Measurements from ENCODE around the gene TXNDC17.
"Not testable (repeated sequence)": the region's sequence is repeated elsewhere in the genome, so short reads cannot be mapped to it uniquely, and the experiment has no call there.

The TXNDC17 gene

DNA sequence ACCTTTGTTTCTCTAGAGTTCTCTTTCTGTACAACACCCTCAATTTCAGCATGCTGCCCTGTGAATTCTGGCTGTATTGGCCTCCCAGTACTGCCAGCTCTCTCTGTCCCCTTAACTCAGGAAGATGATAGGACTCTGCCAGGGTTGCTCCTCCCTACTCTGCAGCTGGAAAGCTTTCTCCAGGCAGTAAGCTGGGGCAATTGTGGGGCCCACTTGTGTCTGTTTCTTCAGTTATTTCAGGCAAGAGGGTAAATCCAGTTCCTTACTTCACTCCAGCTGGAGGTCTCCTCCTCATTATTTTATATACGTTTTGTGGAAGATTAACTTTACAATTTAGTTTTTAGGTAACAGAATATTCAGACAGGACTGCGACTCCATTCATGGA is 20.6 kb downstream of the TXNDC17 start:
- no peak for DNase-seq (ENCODE audit: low read depth, low spot score)
- Histone ChIP-seq H3K9ac (ENCODE audit: insufficient read length, low read depth) (no peak overlapping the region), H3K9me3 (ENCODE audit: insufficient read depth, low read length) (no peaks in the 10 kb centered on the region), H3K4me1 (ENCODE audit: insufficient read depth, insufficient read length) (peaks cover 2% of the 10 kb centered on the region), H3K27me3 (ENCODE audit: insufficient read depth, insufficient read length) (peaks cover 33% of the 10 kb centered on the region), H3K36me3 (ENCODE audit: insufficient read depth, insufficient read length, low read length) (no peaks in the 10 kb centered on the region), H3K4me3 (ENCODE audit: insufficient read length, low read depth) (no peak overlapping the region)
- no peak for TF ChIP-seq YY1 (IDR thresholded peaks at IDR 0.05; ENCODE audit: insufficient read depth, insufficient read length)
- TF ChIP-seq SUZ12 (IDR thresholded peaks at IDR 0.05; ENCODE audit: extremely low read depth, insufficient read depth, insufficient read length) = no peak
- TF ChIP-seq ZNF274 (IDR thresholded peaks at IDR 0.05; ENCODE audit: low read depth, low read length) = no peak

DNA sequence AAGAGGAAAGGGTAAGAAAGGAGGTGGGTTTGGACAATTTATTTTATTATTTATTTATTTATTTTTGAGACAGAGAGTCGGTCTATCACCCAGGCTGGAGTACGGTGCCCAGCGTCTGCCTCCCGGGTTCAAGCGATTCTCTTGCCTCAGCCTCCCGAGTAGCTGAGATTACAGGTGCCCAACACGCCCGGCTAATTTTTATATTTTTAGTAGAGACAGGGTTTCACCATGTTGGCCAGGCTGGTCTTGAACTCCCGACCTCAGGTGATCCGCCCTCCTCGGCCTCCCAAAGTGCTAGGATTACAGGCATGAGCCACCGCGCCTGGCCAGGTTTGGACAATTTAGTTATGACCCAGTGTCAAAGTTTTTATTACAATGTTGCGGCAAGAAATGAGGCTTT is 22.3 kb downstream of the TXNDC17 start:
- H3K4me1 ChIP-seq (ENCODE audit: insufficient read depth, insufficient read length); H3K36me3 ChIP-seq (ENCODE audit: insufficient read depth, insufficient read length, low read length); H3K4me3 ChIP-seq (ENCODE audit: insufficient read length, low read depth); DNase-seq (ENCODE audit: low read depth, low spot score); H3K9ac ChIP-seq (ENCODE audit: insufficient read length, low read depth); H3K9me3 ChIP-seq (ENCODE audit: insufficient read depth, low read length): not testable (repeated sequence)
- H3K27me3 ChIP-seq (ENCODE audit: insufficient read depth, insufficient read length) = peaks cover 24% of the 10 kb centered on the region

DNA sequence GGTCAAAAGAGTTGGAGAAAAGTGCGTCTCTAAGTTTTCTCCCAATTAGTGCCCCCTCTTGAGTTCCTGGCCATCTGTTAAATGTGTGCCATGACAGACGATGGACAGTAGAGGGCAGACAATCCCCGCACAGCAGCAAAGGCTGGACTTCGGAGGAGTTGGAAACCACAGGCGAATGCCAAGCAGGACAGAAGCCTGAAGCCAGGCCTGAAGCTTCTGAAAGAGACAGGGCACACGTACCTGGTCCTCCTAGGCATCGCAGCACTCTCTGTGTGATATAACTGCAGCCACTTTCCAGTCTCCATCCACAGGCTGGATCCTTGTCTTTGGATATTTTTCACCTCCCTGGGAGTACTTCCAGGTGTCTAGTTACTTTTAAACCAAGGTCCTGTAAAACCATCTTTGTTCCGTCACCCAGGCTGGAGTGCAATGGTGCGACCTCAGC is 25.2 kb downstream of the TXNDC17 start:
- DNase-seq (ENCODE audit: low read depth, low spot score) = peak; percentile 66
- Histone ChIP-seq H3K4me3 (ENCODE audit: insufficient read length, low read depth) (no peak overlapping the region), H3K36me3 (ENCODE audit: insufficient read depth, insufficient read length, low read length) (no peaks in the 10 kb centered on the region), H3K27me3 (ENCODE audit: insufficient read depth, insufficient read length) (peaks cover 6% of the 10 kb centered on the region), H3K9ac (ENCODE audit: insufficient read length, low read depth) (no peak overlapping the region), H3K9me3 (ENCODE audit: insufficient read depth, low read length) (no peaks in the 10 kb centered on the region), H3K4me1 (ENCODE audit: insufficient read depth, insufficient read length) (peaks cover 2% of the 10 kb centered on the region)
- TF ChIP-seq ZNF274 (IDR thresholded peaks at IDR 0.05; ENCODE audit: low read depth, low read length) (no peak), SUZ12 (IDR thresholded peaks at IDR 0.05; ENCODE audit: extremely low read depth, insufficient read depth, insufficient read length) (no peak), YY1 (IDR thresholded peaks at IDR 0.05; ENCODE audit: insufficient read depth, insufficient read length) (no peak)

DNA sequence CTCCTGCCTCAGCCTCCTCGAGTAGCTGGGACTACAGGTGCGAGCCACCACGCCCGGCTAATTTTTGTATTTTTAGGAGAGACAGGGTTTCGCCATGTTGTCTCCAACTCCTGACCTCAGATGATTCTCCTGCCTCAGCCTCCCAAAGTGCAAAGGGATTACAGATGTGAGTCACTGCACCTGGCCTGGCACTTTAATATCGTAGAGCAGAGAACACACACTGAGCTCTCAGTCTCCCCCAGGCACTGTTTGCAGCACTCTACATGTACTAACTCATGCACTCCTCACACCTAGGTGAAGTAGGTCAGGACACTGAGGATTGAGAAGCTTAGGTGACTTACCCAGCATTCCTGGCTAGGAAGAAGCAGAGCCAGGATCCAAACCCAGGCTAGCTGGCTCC is 25.7 kb downstream of the TXNDC17 start:
- TF ChIP-seq SUZ12 (IDR thresholded peaks at IDR 0.05; ENCODE audit: extremely low read depth, insufficient read depth, insufficient read length) = no peak
- TF ChIP-seq ZNF274 (IDR thresholded peaks at IDR 0.05; ENCODE audit: low read depth, low read length) = no peak
- TF ChIP-seq YY1 (IDR thresholded peaks at IDR 0.05; ENCODE audit: insufficient read depth, insufficient read length) = no peak
- H3K4me1 ChIP-seq (ENCODE audit: insufficient read depth, insufficient read length) = peaks cover 2% of the 10 kb centered on the region
- no peak for DNase-seq (ENCODE audit: low read depth, low spot score)

DNA sequence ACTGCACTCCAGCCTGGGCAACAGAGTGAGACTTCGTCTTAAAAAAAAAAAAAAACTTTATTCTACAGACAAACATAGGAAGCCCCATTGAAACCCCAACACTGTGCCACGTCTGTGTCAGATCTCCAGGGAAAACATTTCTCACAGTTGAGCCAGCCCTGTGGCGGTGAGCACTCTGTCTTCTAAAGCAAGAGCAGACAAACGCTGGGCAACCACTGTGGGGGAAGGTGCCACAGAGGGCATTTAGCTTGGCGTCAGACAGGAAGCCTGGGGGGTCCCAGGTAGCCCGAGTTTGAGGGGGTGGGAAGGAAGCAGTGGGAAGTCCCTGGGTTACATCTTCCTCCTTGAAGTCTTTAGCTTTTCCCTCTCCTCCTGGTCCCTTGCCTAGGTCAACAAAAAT is 26.7 kb downstream of the TXNDC17 start:
- DNase-seq (ENCODE audit: low read depth, low spot score) = no peak
- Histone ChIP-seq H3K4me1 (ENCODE audit: insufficient read depth, insufficient read length) (peaks cover 2% of the 10 kb centered on the region), H3K4me3 (ENCODE audit: insufficient read length, low read depth) (no peak overlapping the region), H3K36me3 (ENCODE audit: insufficient read depth, insufficient read length, low read length) (no peaks in the 10 kb centered on the region), H3K9ac (ENCODE audit: insufficient read length, low read depth) (no peak overlapping the region), H3K9me3 (ENCODE audit: insufficient read depth, low read length) (no peaks in the 10 kb centered on the region), H3K27me3 (ENCODE audit: insufficient read depth, insufficient read length) (no peaks in the 10 kb centered on the region)
- TF ChIP-seq SUZ12 (IDR thresholded peaks at IDR 0.05; ENCODE audit: extremely low read depth, insufficient read depth, insufficient read length) (no peak), YY1 (IDR thresholded peaks at IDR 0.05; ENCODE audit: insufficient read depth, insufficient read length) (no peak), ZNF274 (IDR thresholded peaks at IDR 0.05; ENCODE audit: low read depth, low read length) (no peak)

More for the DNA sequence above, 25.7 kb downstream of the TXNDC17 start:
- no peaks in the 10 kb centered on the region for H3K9me3 ChIP-seq (ENCODE audit: insufficient read depth, low read length)
- H3K36me3 ChIP-seq (ENCODE audit: insufficient read depth, insufficient read length, low read length) = no peaks in the 10 kb centered on the region
- H3K4me3 ChIP-seq (ENCODE audit: insufficient read length, low read depth) = no peak overlapping the region
- no peak overlapping the region for H3K9ac ChIP-seq (ENCODE audit: insufficient read length, low read depth)
- H3K27me3 ChIP-seq (ENCODE audit: insufficient read depth, insufficient read length) = peaks cover 2% of the 10 kb centered on the region

DNA sequence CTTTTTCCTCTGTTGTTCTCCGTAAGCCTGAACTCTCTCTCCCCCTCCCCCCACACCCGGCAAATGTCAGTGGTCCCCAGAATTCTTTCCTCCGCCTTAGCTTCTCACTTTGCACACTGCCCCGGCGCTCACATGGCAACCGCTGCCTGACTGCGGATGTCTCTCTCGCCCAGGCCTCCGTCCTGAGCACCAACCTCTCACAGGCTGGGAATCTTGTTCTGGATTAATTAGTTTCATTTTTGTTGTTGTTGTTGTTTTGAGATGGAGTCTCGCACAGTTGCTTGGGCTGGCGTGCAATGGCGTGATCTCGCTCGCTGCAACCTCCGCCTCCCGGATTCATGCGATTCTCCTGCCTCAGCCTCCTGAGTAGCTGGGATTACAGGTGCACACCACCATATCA is 27.4 kb downstream of the TXNDC17 start:
- DNase-seq (ENCODE audit: low read depth, low spot score) = no peak
- Histone ChIP-seq H3K4me1 (ENCODE audit: insufficient read depth, insufficient read length) (peaks cover 2% of the 10 kb centered on the region), H3K36me3 (ENCODE audit: insufficient read depth, insufficient read length, low read length) (no peaks in the 10 kb centered on the region), H3K9ac (ENCODE audit: insufficient read length, low read depth) (no peak overlapping the region), H3K27me3 (ENCODE audit: insufficient read depth, insufficient read length) (no peaks in the 10 kb centered on the region), H3K4me3 (ENCODE audit: insufficient read length, low read depth) (no peak overlapping the region), H3K9me3 (ENCODE audit: insufficient read depth, low read length) (no peaks in the 10 kb centered on the region)
- TF ChIP-seq YY1 (IDR thresholded peaks at IDR 0.05; ENCODE audit: insufficient read depth, insufficient read length) = no peak
- TF ChIP-seq SUZ12 (IDR thresholded peaks at IDR 0.05; ENCODE audit: extremely low read depth, insufficient read depth, insufficient read length) = no peak

DNA sequence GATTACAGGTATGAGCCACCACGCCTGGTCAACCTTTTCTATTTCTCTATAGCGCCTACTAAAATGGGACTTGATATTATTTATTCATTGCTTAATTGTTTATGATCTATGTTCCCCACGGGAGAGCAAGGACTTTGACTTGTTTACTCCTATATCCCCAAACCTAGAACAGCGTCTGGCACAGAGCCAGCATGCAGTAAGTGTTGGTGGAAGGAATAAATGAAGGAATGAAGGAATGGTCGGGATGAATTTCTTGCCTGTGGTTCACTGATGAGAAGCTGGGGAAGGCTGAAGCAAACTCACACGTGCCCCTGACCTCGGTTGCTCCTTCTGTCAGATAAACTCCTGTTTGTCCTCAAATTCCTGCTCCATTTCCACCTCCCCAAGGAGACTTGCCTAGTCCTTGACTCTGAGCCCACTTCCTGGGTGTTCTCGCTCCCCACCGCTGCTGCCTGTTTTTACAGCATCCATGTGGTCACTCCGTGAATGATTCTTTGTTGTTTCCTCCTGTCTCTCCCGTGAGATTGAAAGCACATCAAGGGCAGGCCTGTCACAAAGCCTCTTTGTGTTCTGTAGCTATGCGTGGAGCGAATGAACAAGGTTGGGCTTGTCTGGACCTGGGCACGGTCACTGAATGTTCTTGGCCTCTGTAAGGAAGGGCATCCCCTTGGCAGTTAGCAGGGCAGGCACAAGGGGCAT is 28.0 kb downstream of the TXNDC17 start:
- no peaks in the 10 kb centered on the region for H3K27me3 ChIP-seq (ENCODE audit: insufficient read depth, insufficient read length)
- no peak overlapping the region for H3K9ac ChIP-seq (ENCODE audit: insufficient read length, low read depth)
- H3K9me3 ChIP-seq (ENCODE audit: insufficient read depth, low read length) = no peaks in the 10 kb centered on the region
- H3K36me3 ChIP-seq (ENCODE audit: insufficient read depth, insufficient read length, low read length) = no peaks in the 10 kb centered on the region
- H3K4me1 ChIP-seq (ENCODE audit: insufficient read depth, insufficient read length) = peaks cover 2% of the 10 kb centered on the region
- TF ChIP-seq YY1 (IDR thresholded peaks at IDR 0.05; ENCODE audit: insufficient read depth, insufficient read length) (no peak), ZNF274 (IDR thresholded peaks at IDR 0.05; ENCODE audit: low read depth, low read length) (no peak), SUZ12 (IDR thresholded peaks at IDR 0.05; ENCODE audit: extremely low read depth, insufficient read depth, insufficient read length) (no peak)
- no peak for DNase-seq (ENCODE audit: low read depth, low spot score)
- no peak overlapping the region for H3K4me3 ChIP-seq (ENCODE audit: insufficient read length, low read depth)

Data from NT2/D1 (cell line).